HG03565 (cell line): Measurements from ENCODE around the gene LAMTOR4.
"Not testable (repeated sequence)": the region's sequence is repeated elsewhere in the genome, so short reads cannot be mapped to it uniquely, and the experiment has no call there.

Experiments used
- ATAC-seq: cut with Tn5 transposase; IDR thresholded peaks from one replicate; pipeline ENCODE4 v1.9.1; 2021; ENCODE audit warnings: mild to moderate bottlenecking, moderate library complexity; ENCODE audit not compliant: unreplicated experiment

Gene LAMTOR4

GRCh38 chr7:100195222-100195621 is 46.5 kb downstream of the LAMTOR4 start:
- no peak for ATAC-seq

GRCh38 chr7:100195901-100196322 is 47.2 kb downstream of the LAMTOR4 start:
- ATAC-seq = not testable (repeated sequence)

- no peak for ATAC-seq
Measured at GRCh38 chr7:100198266-100198665, 49.5 kb downstream of the LAMTOR4 start.

- ATAC-seq = no peak
Measured at GRCh38 chr7:100200693-100201092, 52.0 kb downstream of the LAMTOR4 start.
